NOMO-1 (cell line): ENCODE measurements around the gene VWA8.
A peak's percentile ranks its signal among the peaks of the same experiment; 100 is the strongest.
"Not testable (repeated sequence)": the region's sequence is repeated elsewhere in the genome, so short reads cannot be mapped to it uniquely, and the experiment has no call there.

Experiments
- DNase-seq, 2 experiments: peaks; one replicate each; lab custom pipeline; 2025; ENCODE audit not compliant: unreplicated experiment in 2 of 2; lab: John Stamatoyannopoulos, UW

Gene VWA8

GRCh38 chr13:41928323-41928722 lies 32.6 kb downstream of the VWA8 start:
- no peak for DNase-seq

- DNase-seq, result no peak
Measured at GRCh38 chr13:41925014-41925413, 35.9 kb downstream of the VWA8 start.

GRCh38 chr13:41922894-41923293 lies 38.0 kb downstream of the VWA8 start:
- not testable (repeated sequence) for DNase-seq

- no peak for DNase-seq
Measured at GRCh38 chr13:41919741-41920487, 41.0 kb downstream of the VWA8 start.

- no peak for DNase-seq
Measured at GRCh38 chr13:41919031-41919740, 41.7 kb downstream of the VWA8 start.

- DNase-seq, result no peak
Measured at GRCh38 chr13:41917641-41918040, 43.3 kb downstream of the VWA8 start.

GRCh38 chr13:41916173-41916954 lies 44.5 kb downstream of the VWA8 start:
- DNase-seq, result peak; percentile 82 to 94

- DNase-seq, result no peak
Measured at GRCh38 chr13:41915081-41915480, 45.8 kb downstream of the VWA8 start.

- no peak for DNase-seq
Measured at GRCh38 chr13:41914552-41914951, 46.4 kb downstream of the VWA8 start.

- no peak for DNase-seq
Measured at GRCh38 chr13:41909506-41909905, 51.4 kb downstream of the VWA8 start.

- peak in 1 of 2 experiments; percentile 57 for DNase-seq
Measured at GRCh38 chr13:41905600-41906254, 55.2 kb downstream of the VWA8 start.

- no peak for DNase-seq
Measured at GRCh38 chr13:41900918-41901317, 60.0 kb downstream of the VWA8 start.

GRCh38 chr13:41898411-41898810 lies 62.5 kb downstream of the VWA8 start:
- DNase-seq, result not testable (repeated sequence)

GRCh38 chr13:41897126-41897525 lies 63.8 kb downstream of the VWA8 start:
- no peak for DNase-seq

- no peak for DNase-seq
Measured at GRCh38 chr13:41895478-41895877, 65.4 kb downstream of the VWA8 start.

- DNase-seq, result no peak
Measured at GRCh38 chr13:41891119-41891518, 69.8 kb downstream of the VWA8 start.

GRCh38 chr13:41883147-41883546 lies 77.8 kb downstream of the VWA8 start:
- DNase-seq, result no peak

GRCh38 chr13:41881890-41882289 lies 79.0 kb downstream of the VWA8 start:
- not testable (repeated sequence) for DNase-seq

GRCh38 chr13:41880966-41881365 lies 79.9 kb downstream of the VWA8 start:
- no peak for DNase-seq

GRCh38 chr13:41864658-41865057 lies 96.3 kb downstream of the VWA8 start:
- DNase-seq, result peak; percentile 68 to 96

- not testable (repeated sequence) for DNase-seq
Measured at GRCh38 chr13:41862659-41863058, 98.2 kb downstream of the VWA8 start.
